SU-DHL-6 (cell line): ENCODE results near the gene C13orf42.

Experiments
- H2AFZ ChIP-seq: fragments of 200-600 bp; sonication (generic); 2 replicates; pipeline ENCODE4 v1.6.1; 2014; ENCODE audit warnings: low read depth, mild to moderate bottlenecking, moderate library complexity, mixed read lengths, antibody characterized with exemption, low read length; ENCODE audit not compliant: severe bottlenecking
- H3F3A ChIP-seq: fragments of 200-600 bp; shearing (Covaris generic); 2 replicates; pipeline ENCODE4 v1.6.0; 2016; ENCODE audit warnings: antibody characterized with exemption, mild to moderate bottlenecking; ENCODE audit not compliant: insufficient read depth
- H3K27ac ChIP-seq: fragments of 200-600 bp; sonication (generic); 2 replicates; pipeline ENCODE4 v1.5.1; 2016; ENCODE audit warnings: low read depth, mild to moderate bottlenecking, low read length, moderate library complexity, mixed read lengths
- H3K27me3 ChIP-seq: fragments of 200-600 bp; sonication (generic), shearing (Covaris generic); 2 replicates; pipeline ENCODE4 v1.6.0; 2014; ENCODE audit warnings: mild to moderate bottlenecking, low read length
- H3K36me3 ChIP-seq: fragments of 200-600 bp; sonication (generic); 2 replicates; pipeline ENCODE4 v1.6.1; 2014; ENCODE audit warnings: mild to moderate bottlenecking, low read length, mixed read lengths
- H3K4me2 ChIP-seq: fragments of 300-600, 200-600 bp; shearing (Covaris generic), sonication (generic); 2 replicates; pipeline ENCODE4 v1.6.0; 2014; ENCODE audit warnings: low read length, low read depth, mild to moderate bottlenecking; ENCODE audit not compliant: poor library complexity, severe bottlenecking
- H3K4me3 ChIP-seq: fragments of 200-600 bp; sonication (generic); 2 replicates; pipeline ENCODE4 v1.5.1; 2014; ENCODE audit warnings: antibody characterized with exemption, low read length, mild to moderate bottlenecking, mixed read lengths; ENCODE audit not compliant: insufficient read depth, poor library complexity, severe bottlenecking
- H3K79me2 ChIP-seq: fragments of 200-600 bp; sonication (generic); 2 replicates; pipeline ENCODE4 v1.6.1; 2014; ENCODE audit warnings: mild to moderate bottlenecking, low read length, moderate library complexity; ENCODE audit not compliant: insufficient read depth
- H3K9ac ChIP-seq: fragments of 200-600 bp; sonication (generic); 2 replicates; pipeline ENCODE4 v1.7.0; 2014; ENCODE audit warnings: mild to moderate bottlenecking, low read length
- H3K9me2 ChIP-seq: fragments of 200-600 bp; sonication (generic); replicated peaks from 2 replicates; pipeline ENCODE4 v1.6.1; 2014; ENCODE audit warnings: low read length; ENCODE audit not compliant: insufficient read depth
- H3K9me3 ChIP-seq: fragments of 200-600 bp; sonication (generic); 2 replicates; pipeline ENCODE4 v1.6.1; 2014; ENCODE audit warnings: low read length, mixed read lengths; ENCODE audit not compliant: insufficient read depth
- H4K20me1 ChIP-seq: fragments of 200-600 bp; sonication (generic); 2 replicates; pipeline ENCODE4 v1.6.1; 2014; ENCODE audit warnings: low read depth, mild to moderate bottlenecking, antibody characterized with exemption, low read length, moderate library complexity, mixed read lengths
- CTCF ChIP-seq: fragments of 200-600 bp; sonication (generic); IDR thresholded peaks from one replicate; pipeline ENCODE4 v1.5.1; 2017; ENCODE audit warnings: antibody characterized with exemption, mild to moderate bottlenecking, low read length, moderate library complexity; ENCODE audit not compliant: insufficient read depth, poor library complexity, severe bottlenecking
- EZH2phosphoT487 ChIP-seq: fragments of 200-600 bp; sonication (generic), shearing (Covaris generic); conservative IDR thresholded peaks from 2 replicates; pipeline ENCODE4 v1.6.1; 2018; ENCODE audit warnings: mild to moderate bottlenecking, antibody characterized with exemption, low read length, moderate library complexity, mixed read lengths

Gene C13orf42

DNA sequence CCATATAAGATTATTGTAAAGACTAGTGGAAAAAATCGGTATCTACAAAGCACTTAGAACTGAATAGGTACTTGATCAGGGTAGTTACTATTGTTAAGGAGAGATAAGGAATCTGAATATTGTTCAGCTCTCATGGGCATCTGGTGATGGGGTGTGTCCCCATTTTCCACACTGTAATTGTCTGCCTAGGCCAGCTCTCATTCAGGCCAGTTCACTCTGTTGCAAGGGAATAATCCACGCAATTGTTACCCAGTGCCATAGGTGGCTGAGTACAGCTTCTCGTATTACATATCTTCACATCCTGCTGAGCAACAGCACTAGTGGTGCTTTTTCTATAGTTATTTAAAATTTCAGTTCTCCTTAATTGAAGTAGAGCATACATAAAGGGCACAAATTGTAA is 45.6 kb upstream of the C13orf42 start:
- Histone ChIP-seq H3K4me3 (no peak overlapping the region), H3K27ac (no peak overlapping the region), H3K27me3 (no peaks in the 10 kb centered on the region), H3K9me2 (no peaks in the 10 kb centered on the region), H4K20me1 (no peaks in the 10 kb centered on the region), H3K9me3 (no peaks in the 10 kb centered on the region), H3K9ac (no peak overlapping the region), H3K4me2 (no peak overlapping the region), H3K36me3 (no peaks in the 10 kb centered on the region), H3F3A (no peaks in the 10 kb centered on the region), H2AFZ (no peak overlapping the region), H3K79me2 (no peaks in the 10 kb centered on the region)
- TF ChIP-seq EZH2phosphoT487, result no peak
- TF ChIP-seq CTCF, result no peak

DNA sequence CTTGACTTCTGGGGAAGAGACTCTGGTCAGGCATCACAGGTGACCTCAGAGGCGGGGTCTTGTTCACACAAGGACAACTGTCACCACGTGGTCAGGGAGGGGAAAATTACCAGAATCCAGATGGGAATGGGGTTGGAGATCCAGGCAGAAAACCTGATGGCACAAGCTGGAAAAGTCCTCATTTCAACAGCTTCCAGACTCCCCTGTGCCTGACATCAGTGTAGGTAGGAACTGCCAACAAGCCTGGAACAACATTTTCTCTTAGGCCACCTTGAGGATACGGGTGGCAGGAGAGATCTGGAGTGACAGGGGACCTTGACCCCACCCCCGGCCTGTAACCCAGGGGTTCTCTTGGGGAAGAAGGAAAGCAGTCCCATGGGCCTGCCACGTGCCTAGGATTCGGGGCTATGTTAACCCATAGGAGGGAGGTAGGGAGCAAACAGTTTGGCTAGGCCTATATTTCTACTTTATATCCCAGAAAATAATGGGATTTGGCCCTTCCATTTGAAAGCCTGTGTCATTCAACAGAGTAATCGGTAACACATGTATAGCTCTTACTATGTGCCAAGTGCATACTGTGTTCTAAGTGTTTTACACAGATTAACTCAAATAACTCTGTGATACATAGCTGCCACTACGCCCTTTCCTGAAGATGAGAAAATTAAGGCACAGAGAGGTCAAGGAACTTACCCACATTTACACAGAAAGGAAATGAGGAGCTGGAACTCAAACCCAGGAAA is 44.9 kb upstream of the C13orf42 start:
- no peaks in the 10 kb centered on the region for H3F3A ChIP-seq
- no peaks in the 10 kb centered on the region for H4K20me1 ChIP-seq
- H3K9me3 ChIP-seq, result no peaks in the 10 kb centered on the region
- no peak overlapping the region for H3K4me2 ChIP-seq
- no peak overlapping the region for H3K4me3 ChIP-seq
- no peak overlapping the region for H3K27ac ChIP-seq
- H3K36me3 ChIP-seq, result no peaks in the 10 kb centered on the region
- no peak overlapping the region for H3K9ac ChIP-seq
- H3K9me2 ChIP-seq, result no peaks in the 10 kb centered on the region
- no peaks in the 10 kb centered on the region for H3K27me3 ChIP-seq
- TF ChIP-seq CTCF (no peak), EZH2phosphoT487 (no peak)
- H2AFZ ChIP-seq, result no peak overlapping the region
- H3K79me2 ChIP-seq, result no peaks in the 10 kb centered on the region

DNA sequence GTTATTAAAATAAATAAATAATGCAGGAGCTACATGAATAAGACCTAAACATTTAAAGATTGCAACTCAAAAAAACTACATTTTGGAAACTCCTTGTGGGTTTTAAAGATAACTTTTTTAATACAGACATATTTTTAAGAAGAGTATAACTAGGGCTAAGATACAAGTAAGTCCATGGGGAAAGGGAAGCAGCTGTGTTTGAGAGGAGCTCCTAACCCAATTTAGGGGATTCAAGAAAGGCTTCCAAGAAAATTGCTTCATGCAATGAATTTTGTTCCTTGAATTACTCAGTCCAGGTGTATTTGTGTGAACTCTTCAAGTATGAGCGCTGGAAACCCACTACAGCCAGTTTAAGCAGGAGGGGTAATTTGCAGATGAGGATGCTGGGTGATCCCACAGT is 44.1 kb upstream of the C13orf42 start:
- H3K79me2 ChIP-seq, result no peaks in the 10 kb centered on the region
- no peak overlapping the region for H2AFZ ChIP-seq
- H3K36me3 ChIP-seq, result no peaks in the 10 kb centered on the region
- TF ChIP-seq CTCF (no peak), EZH2phosphoT487 (no peak)
- H3K27me3 ChIP-seq, result no peaks in the 10 kb centered on the region
- H3F3A ChIP-seq, result no peaks in the 10 kb centered on the region
- no peaks in the 10 kb centered on the region for H4K20me1 ChIP-seq
- no peaks in the 10 kb centered on the region for H3K9me3 ChIP-seq
- H3K4me2 ChIP-seq, result no peak overlapping the region
- no peaks in the 10 kb centered on the region for H3K9me2 ChIP-seq
- no peak overlapping the region for H3K27ac ChIP-seq
- no peak overlapping the region for H3K4me3 ChIP-seq
- H3K9ac ChIP-seq, result no peak overlapping the region
